KBM-7 (cell line): ENCODE measurements around the gene SOBP.

ENCODE experiments used
- DNase-seq: peaks from one replicate; pipeline ENCODE4 v3.0.0-alpha.2; 2015
- in situ Hi-C: fragments of 300-500 bp; cut with MboI; formaldehyde crosslinking; loops from 2 replicates; pipeline ENCODE4 v1.14.3; 2020; ENCODE audit warnings: low sequenced_read_pairs, low pct_unique_long_range_greater_than_20kb, mixed read lengths

SOBP gene

GRCh38 chr6:107602321-107603005, 112.5 kb downstream of the SOBP start:
- no peak for DNase-seq
- in situ Hi-C loops: no loop called here

- DNase-seq: no peak
- in situ Hi-C loops: no loop called here
These were observed 113.1 kb downstream of the SOBP start for GRCh38 chr6:107603006-107603370.

DNA sequence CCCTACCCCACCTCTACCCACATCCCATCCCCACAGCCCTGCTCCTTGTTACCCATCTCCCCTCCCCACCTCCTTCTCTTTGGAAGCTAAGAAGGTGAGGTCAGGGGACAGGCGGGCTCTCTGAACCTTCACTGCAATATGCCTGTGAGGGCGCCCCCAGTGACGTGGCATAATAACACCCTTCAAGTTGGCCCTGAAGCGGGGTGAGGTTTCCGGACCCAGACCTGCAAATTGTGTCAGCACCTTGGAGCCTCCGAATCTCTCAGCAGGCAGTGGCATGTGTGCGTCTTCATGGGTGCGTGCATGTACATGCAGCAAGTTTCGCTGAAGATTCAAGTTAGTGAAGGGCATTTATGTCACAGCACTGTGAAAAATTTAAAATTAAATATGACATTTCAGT, 114.6 kb downstream of the SOBP start:
- DNase-seq: no peak
- in situ Hi-C loops: no loop called here

GRCh38 chr6:107606407-107606806, 116.5 kb downstream of the SOBP start:
- in situ Hi-C loops: no loop called here
- no peak for DNase-seq

DNA sequence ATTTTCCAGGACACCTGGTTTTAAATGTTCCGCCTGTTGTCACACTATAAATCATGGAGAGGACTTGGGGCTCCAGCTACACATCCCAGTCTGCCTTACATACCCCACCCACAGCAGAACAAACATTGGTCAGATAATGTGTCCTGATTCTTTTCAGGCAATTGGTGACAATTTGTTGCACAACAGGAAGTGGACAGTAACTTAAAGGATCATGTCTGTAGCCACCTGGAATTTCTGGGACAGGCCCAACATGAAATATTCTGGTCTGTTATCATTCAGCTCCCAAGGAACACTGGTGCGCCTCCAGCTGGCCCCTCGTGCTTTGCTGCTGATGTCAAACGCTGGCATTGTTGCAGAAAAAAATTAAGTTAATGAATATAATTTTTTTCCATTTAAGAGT, 117.2 kb downstream of the SOBP start:
- DNase-seq: no peak
- in situ Hi-C loops: no loop called here

- DNase-seq: no peak
- in situ Hi-C loops: no loop called here
These were observed 121.3 kb downstream of the SOBP start for GRCh38 chr6:107611094-107611810.

DNA sequence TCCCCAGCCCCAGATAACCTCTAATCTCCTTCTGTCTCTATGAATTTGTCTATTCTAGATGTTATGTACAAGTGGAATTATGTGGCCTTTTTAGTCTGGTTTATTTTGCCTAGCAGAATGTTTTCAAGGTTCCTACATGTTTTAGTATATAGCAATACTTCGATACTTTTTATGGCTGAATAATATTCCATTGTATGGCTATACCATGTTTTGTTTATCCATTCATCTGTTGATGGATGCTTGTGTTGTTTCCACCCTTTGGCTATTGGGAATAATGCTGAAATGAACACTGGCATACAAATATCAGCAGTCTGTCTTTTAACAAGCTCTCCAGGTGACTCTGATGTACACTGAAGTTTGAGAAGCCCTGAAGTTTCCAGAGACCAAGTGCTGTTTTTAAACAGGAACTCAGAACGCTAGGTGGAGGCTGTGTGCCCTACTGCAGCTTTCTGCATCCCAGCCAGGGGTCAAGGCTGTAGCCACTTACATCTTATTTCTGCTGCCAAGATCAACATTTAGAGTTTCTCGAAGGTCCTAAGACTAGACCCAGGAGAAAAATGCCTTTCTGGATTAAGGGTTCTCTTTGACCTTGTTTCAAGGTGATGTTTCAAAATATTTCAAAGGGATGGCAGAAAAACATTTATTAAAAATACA, 123.0 kb downstream of the SOBP start:
- in situ Hi-C loops: no loop called here
- DNase-seq: no peak

DNA sequence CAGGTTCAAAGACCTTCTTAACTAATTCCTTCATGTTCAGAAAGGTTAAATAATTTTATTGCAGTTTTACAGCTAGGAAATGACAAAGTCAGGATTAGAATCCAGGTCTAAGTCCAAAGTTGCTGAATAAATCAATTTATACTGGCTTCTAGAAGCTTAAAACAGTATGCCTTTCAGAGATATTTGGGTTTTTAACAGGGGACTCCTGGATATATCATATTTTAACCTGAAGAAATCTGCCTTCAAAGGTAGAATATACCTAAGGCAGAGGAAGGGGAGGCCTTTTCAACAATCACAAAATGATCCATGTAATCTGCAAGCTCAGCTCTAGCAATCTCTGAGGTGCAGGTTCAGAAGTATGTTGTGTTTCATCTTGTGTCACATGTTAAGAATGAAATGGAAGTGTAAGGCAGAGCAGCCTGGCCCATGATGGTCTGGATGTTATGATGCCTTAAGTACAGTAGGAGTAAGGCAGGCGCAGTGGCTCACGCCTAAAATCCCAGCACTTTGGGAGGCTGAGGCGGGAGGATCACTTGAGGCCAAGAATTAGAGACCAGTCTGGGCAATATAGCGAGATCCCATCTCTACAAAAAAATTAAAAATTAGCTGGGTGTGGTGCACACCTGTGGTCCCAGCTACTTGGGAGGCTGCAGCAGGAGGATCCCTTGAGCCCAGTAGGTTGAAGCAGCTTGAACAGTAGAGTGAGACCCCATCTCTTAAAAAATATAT, 123.9 kb downstream of the SOBP start:
- in situ Hi-C loops: no loop called here
- DNase-seq: no peak

- in situ Hi-C loops: no loop called here
- no peak for DNase-seq
These were observed 124.9 kb downstream of the SOBP start for GRCh38 chr6:107614828-107615227.

DNA sequence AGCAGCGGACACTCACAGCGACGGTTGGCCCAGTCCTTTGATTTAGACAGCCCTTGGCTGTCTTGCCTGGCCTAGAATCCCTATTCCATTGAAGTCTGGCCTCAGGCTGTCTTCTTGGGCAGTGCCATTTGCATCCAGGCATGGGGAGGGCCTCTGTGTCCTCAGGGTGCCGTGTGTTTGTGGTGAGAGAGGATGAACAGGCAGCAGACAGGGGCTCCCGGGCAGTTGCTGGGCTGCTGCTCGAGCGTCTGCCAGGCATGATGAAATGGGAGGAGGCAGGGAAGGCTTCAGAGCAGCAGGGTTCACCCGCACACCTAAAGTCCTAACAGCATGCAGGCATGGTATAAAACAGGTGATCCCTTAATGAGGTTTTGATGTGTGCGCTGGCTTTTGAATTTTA, 126.9 kb downstream of the SOBP start:
- DNase-seq: no peak
- in situ Hi-C loops: no loop called here

DNA sequence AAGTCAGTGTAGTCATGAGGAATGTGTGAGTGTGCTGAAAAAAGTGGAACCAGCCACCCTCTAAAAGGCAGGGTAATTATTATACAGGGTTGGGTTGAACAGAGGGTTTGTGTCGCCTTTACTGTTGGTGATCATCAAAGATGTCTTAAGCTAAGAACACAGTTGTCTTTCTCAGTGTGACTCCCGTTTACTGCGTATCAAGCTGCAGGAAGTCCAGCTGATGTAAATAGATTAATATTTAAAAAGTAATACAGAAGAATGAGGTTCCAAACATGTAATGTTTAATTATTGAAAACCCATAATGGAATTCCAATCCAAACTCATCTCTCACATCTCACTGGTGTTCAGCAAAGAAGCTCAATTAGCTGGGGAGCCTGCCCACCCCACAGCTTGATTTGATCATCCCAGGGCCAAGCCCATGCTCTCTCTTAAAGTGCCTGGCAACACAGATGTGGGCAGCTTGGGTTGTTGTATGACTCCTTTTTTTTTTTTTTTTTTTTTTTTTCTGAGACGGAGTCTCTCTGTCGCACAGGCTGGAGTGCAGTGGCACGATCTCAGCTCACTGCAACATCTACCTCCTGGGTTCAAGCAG, 127.5 kb downstream of the SOBP start:
- no peak for DNase-seq
- in situ Hi-C loops: no loop called here

DNA sequence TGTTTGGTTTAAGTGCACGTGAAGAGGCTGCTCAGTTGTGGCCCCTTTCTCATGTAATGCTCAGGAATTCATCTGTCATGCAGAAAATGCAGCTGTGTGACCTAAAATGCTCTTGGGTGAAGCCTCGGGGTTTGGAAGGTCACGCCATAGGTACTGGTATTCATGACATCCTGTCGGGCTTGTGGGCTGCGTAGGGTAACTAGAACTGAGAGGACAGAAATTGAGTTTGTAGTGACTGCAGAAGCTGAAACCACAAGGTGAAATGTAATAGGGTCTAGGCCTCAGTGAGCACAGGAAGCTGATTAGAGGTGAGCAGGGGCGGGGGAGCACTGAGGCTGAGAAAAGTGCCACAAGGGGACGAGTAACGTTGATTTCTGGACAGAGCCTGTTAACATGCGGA, 128.8 kb downstream of the SOBP start:
- in situ Hi-C loops: no loop called here

GRCh38 chr6:107620732-107621131, 130.8 kb downstream of the SOBP start:
- in situ Hi-C loops: no loop called here
- DNase-seq: no peak

More for the DNA sequence above, 128.8 kb downstream of the SOBP start:
- DNase-seq: no peak

DNA sequence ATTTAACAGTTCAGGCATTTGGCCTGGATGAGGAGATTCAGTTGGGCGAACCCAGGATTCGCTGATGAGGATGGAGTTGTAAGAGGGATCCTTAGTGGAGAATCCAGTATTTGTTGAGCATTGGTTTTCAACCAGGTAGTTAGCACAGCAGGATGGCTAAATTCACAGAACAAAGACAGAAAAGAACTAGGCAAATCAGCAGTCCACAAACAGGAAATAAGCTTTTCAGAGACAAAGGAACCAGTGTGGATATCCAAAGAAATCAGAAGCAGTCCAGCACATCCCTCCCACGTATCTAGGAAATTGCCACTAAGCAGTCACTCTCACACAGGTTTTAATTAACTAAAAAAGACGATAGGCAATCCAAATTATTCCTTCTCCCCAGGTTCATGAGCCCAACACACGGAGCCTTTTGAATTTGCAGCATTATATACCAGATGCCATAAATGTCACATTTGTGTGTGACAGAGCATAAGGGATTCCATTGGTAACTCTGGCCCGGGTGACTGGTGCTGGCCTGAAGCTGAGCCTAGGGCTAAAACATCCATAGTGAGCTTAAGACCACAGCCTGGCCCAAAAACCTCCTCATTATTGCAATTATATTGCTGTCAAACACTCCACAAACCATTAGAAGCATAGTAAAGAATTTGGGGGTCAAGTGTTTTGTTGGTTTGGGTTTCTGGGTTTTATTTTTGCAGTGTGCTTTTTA, 131.5 kb downstream of the SOBP start:
- in situ Hi-C loops: no loop called here
- DNase-seq: no peak

GRCh38 chr6:107622269-107622668, 132.4 kb downstream of the SOBP start:
- in situ Hi-C loops: no loop called here
- no peak for DNase-seq

DNA sequence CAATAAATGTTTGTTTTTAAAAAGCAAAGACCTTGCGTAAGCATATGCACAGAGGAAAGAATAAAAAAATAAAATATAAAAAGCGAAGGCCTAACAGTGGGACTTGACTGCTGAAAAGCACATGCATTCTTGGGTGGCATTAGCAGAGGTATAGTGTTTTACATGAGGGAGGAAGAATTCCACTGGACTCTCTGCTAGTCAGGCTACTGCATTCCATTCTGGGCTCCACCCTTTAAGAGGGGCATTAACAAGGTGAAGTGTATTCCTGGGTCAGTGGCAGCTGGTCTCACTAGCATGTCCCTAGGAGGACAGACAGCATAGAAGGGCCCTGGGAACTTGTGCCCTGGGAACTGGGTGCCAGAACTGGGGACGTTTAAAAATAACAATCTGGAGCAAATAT, 134.1 kb downstream of the SOBP start:
- no peak for DNase-seq
- in situ Hi-C loops: no loop called here

GRCh38 chr6:107624541-107624940, 134.6 kb downstream of the SOBP start:
- in situ Hi-C loops: no loop called here
- no peak for DNase-seq

DNA sequence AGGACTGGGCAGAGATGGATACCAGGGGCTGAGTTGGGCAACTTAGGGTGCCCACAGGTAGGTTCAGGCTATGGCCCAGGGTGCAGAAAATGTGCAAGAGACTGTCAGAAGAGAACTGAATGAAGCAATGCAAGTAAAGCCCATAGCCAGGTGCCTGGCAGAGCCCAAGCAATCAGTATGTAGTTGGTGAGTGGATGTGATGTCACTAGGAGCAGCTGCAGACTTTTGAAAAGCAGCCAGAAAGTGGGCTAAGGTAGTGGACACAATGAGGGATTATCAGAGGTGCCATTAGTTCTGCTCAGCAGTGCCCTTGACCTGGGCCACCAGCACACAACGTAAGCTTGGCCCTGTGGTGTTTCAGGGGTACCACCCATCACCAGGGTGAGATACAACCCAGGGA, 135.3 kb downstream of the SOBP start:
- DNase-seq: no peak
- in situ Hi-C loops: no loop called here

DNA sequence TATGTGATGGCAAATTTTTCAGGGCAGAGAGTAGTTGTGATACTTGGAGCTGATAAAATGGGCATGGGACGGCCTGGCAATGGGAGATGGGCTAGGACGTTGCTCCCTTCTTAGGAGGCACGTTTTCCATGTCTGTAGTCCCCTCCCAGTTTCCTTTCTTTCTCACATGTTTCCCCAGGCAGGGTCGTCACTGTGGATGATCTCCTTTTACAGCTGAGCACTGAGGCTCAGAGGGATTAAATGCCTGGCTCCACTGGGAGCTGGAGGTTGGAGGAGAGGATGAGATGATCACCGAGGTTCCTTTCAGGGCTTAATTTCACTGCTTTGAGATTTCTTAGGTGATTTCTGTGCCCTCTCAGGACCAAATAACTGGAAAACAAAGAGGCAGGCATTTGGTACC, 136.7 kb downstream of the SOBP start:
- in situ Hi-C loops: no loop called here
- no peak for DNase-seq
